Esophagus muscularis mucosa (tissue), 4 donors: ENCODE measurements around the gene COL25A1.
A peak's percentile ranks its signal among the peaks of the same experiment; 100 is the strongest.

Experiments used
- EP300 ChIP-seq: sonication (generic); formaldehyde crosslinking; IDR thresholded peaks from one replicate; pipeline ENCODE4 v1.6.1; 2017; ENCODE audit warnings: antibody characterized with exemption
- POLR2A ChIP-seq: fragments of 450-650 bp; IDR thresholded peaks from one replicate; pipeline ENCODE4 v1.6.1; 2017; ENCODE audit warnings: antibody characterized with exemption, moderate library complexity, mild to moderate bottlenecking, low read depth
- POLR2AphosphoS5 ChIP-seq, 2 donors: sonication (generic); formaldehyde crosslinking; IDR thresholded peaks; one replicate each; pipeline ENCODE4 v1.6.1; 2017; ENCODE audit warnings: antibody characterized with exemption in 2 of 2
- TF ChIP-seq, protein P1 (sequence below), 3 experiments: fragments of 200-600 bp in 2 of 3; fragments of 450-650 bp in 1 of 3; sonication (generic) in 2 of 3; IDR thresholded peaks; one replicate each; pipeline ENCODE4 v1.5.1; 2017 to 2019; ENCODE audit warnings: antibody characterized with exemption in 3 of 3, mild to moderate bottlenecking in 2 of 3, moderate library complexity in 1 of 3

- TF ChIP-seq POLR2A (no peak), POLR2AphosphoS5 (IDR thresholded peaks at IDR 0.05) (no peak), EP300 (no peak)
- TF ChIP-seq, protein P1, sequence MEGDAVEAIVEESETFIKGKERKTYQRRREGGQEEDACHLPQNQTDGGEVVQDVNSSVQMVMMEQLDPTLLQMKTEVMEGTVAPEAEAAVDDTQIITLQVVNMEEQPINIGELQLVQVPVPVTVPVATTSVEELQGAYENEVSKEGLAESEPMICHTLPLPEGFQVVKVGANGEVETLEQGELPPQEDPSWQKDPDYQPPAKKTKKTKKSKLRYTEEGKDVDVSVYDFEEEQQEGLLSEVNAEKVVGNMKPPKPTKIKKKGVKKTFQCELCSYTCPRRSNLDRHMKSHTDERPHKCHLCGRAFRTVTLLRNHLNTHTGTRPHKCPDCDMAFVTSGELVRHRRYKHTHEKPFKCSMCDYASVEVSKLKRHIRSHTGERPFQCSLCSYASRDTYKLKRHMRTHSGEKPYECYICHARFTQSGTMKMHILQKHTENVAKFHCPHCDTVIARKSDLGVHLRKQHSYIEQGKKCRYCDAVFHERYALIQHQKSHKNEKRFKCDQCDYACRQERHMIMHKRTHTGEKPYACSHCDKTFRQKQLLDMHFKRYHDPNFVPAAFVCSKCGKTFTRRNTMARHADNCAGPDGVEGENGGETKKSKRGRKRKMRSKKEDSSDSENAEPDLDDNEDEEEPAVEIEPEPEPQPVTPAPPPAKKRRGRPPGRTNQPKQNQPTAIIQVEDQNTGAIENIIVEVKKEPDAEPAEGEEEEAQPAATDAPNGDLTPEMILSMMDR (IDR thresholded peaks at IDR 0.05) = peak in 1 of 3 experiments; percentile 18
Measured at GRCh38 chr4:108774809-108775530, 527.5 kb downstream of the COL25A1 start.
